NCI-H1105 (cell line): Measurements from ENCODE around the gene UNC13D.
"Not testable (repeated sequence)": the region's sequence is repeated elsewhere in the genome, so short reads cannot be mapped to it uniquely, and the experiment has no call there.

ENCODE experiments used
- DNase-seq: peaks from one replicate; lab custom pipeline; 2025; lab: John Stamatoyannopoulos, UW

The UNC13D gene

DNA sequence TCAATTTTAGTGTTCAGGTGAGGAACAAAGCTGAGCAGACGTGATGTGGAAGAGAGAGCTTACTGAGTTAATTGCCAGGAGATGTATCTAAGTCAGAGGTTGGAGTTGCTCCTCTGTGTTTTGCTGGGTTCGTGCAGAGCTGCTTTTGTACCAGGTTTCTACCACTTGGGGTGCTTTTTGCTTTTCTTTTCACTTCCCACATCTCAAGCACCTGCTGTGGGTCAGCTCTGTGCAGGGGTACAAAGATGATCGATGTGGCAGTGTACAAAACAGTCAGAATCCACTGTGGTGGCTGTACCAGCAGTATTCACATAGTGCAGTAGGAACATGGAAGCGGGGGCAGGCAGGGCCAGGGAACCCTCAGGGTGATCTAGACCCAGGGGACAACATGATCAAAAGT lies 44.8 kb downstream of the UNC13D start:
- DNase-seq: no peak

DNA sequence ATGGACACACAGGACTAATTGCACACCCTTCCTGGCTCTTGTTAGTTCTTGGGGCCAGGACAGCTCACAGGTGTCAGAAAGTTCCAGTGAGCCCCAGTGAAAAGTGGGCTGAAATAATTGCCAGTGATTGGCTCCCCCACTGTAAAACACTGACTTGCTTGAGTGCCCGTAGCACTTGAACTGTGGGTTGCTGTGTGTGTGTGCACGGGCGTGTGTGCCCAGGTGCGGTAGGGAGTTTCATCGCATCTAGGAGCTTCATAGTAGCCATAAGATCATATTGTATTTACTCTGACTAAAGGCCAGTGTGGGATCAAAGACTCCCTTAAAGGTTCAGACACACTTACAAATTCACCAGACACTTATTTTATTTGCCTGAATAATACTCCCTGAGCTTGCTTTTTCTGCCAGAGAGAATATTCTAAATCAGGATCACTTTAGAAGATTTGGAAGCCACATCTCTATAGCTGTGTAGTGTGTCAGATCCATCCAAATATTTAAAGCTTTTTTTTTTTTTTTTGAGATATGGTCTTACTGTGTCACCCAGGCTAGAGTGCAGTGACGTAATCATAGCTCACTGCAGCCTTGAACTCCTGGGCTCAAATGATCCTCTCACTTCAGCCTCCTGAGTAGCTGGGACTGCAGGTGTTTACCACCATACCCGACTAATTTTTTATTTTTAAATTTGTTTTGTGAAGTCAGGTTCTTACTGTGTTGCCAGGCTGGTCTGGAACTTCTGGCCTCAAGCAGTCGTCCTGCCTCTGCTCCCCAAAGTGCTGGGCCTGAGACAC lies 48.2 kb downstream of the UNC13D start:
- no peak for DNase-seq

DNA sequence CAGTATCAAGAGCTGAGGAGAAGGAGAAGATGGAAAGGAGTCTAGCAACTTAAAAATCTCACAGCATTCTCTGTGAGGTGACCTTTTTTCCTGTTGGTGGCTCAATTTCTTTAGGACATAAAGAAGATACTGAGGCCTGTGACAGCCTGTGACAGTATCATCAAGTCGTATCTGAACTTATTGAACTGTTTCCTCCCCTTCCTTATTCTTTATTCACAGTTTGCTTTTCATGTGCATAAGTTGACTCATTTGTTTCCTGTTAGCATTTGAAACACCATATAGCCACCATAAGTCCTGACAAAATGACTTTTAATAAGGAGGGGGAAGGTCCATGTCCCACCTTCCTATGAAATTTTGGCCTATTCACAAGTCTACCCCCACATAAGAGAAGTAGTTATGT lies 50.7 kb downstream of the UNC13D start:
- DNase-seq: no peak

DNA sequence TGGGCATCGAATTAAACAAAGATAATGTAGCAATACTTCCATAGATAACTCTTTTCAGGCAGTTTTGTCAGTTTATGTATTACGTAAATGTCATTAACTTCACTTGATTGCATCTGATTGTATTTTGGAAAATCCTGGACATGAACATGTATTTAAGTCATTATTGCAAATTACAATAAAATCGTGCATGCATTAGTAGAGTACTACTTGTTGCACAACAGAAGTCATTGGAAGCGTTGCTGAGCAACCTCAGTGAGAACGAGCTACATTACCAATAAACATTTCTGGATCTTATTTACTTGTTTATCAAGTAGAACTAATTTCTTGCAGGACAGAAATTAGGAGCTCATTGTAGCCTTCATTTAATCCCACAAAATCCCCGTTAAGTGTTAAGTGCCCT lies 53.0 kb downstream of the UNC13D start:
- no peak for DNase-seq

DNA sequence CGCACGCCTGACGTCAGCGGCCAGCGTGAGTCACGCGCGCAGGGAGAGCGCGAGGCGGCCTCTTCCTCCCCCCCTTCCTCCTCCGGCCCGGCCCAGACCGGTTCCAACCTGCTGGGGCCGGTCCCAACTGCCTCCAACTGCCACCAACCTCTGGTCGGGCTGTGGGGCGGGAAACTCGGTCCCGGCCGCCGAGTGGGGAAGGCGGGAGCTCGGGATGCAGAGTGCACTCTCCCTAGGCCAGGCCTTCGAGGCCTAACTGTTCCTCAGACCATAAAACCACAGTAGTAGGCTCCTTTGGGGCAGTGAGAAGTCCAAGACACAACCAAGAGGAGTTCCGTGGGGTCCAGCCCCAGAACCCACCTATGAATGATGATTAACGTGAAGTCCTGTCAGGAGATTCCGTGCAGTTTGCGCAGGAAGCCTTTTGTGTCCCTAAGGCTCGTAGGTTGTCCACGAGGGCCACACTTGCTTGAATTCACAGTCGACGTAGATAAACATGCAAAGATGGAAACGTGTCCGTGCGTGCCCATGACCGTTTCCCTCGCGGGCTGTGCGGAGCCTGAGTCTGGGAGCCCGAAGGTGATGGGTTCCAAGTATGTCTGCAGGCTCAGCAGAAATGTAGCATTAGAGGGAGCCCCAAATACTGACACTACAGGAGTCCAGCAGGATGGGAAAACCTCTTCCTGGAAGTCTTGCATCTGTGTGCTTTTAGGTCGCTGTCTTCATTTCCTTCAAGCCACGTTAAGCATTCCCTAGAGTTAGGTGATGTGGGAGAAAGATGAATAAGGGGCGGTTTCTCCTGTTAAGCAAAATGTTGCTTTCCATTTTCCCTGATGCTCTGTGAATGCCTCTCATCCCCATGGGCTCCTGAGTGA lies 59.0 kb downstream of the UNC13D start:
- DNase-seq: peak; percentile 81

DNA sequence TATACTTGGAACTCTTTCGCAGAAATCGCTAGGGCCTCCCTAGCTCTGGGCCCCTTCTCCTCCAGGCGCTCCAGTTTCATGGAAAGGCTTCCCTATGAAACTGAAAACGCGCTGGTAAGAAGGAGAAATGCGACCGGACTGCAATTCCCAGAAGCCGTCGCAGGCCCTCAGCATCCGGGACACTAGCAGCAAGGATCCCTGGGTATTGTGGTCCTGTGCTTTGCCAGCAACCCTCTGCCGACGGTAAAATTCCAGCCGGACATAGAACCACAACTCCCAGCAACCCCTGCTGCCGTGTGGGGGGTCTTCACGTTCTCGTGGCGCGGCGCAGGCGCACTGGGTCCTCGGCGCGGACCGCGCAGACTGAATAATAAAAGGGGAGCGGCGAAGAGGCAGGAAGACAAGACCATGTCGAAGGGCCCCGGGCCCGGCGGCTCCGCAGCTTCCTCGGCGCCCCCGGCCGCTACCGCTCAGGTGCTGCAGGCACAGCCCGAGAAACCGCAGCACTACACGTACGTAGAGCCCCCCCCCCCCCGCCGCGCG lies 59.7 kb downstream of the UNC13D start, which contains the start of gene UNK:
Gene UNK, plus strand, starts transcription at position 334 of the 543 bp plus-strand sequence. Its CDS starts 75 bp downstream, at position 409.
- peak; percentile 97 for DNase-seq

DNA sequence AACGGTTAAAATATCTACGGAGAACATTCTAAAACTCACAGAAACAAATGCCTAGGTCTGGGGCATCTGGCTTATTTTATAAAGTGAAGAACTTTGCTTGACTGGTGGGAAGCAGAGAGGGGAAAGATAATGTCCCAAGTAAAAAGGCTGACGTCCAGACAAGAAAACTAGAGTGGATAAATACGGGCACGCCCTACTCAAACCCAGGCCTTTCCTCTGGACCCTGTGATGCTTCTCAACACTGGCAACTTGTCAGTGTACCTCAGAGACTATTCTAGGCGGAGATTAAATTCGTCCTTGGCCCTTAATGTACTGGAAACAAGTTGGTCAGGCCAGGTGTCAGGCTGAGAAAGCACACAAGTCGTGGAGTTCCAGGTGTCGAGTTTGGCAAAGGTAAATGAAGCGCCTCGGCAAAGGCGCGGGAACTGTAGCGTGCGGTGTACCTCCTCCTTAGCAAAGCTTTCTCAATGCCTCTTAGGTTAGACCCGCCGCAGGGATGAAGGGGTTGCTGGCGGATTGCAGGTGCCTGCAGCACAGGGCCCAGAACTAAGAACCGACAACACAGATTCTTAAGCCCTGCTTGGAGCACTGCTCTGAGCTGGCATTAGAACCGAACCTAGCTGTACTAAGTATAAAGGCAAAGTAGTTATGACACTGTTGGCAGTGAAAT lies 60.3 kb downstream of the UNC13D start:
- no peak for DNase-seq

DNA sequence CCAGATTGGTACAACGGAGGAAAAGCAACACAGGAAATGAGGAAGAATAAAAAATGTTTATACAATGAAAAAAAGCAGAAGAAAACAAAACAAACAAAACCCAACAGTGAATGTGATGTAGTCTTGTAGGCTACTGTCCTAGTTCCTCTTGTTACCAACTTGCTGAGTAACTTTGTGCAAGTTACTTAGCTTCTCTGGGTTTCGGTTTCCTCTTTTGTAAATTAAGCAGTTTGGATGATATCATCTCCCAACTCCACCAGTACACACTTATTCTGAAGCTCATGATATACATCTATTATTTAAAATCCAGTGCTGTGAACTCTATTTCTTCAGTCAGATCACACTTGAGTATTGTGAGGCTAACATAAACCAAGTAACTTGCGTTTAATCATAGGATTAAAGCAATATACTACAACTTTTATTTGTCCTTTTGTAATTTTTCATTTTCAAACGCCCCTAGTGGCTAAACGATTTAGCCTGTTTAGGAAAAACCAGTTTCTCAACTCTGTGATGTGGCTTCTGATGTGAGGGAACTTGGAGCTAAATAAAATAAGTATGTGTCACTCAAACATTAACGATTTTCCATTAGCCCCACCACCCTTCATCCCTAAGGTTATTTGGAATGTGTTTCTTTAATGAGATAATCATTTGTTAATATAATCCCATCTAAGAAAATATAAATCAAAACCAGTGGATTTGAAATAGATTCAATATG lies 61.0 kb downstream of the UNC13D start:
- peak; percentile 45 for DNase-seq

DNA sequence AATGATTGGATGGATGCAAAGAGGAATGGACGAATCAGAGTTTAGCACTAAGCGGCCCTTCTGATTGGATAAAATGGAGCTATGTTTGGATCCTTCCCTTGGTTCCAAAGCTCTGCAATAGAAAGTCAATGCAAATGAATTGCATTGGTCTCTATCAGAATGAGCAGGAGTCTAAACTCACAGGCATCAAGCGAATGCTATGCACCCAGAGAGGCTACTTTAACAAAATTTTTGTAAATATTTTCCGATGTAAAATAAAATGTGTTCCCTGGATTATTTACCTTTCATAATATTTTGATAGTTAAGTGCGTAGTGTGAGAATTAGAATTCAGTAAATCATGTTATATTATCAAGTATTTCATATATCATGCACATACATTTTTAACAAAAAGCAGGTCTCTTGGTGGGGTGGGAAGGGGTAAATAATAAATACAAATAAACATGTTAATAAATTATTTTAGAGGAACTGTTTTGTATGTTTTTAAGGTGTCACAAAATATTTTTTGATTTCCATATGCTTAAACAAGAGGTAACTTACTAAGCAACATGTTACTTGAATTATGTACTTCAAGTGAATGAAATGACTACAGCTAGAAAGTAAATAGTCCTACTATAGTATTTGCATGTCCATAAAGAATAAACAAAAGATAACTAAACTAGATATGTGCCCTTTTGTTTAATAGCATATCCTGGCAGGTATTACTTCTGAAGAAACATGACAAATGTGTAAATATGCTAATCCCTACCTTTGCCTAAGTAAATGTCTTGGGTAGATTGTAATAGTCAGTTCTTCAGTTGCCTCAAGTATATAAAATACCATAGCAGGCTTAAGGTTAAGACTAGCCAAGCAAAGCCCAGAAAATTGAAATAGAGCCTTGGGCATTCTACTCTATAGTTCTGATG lies 64.0 kb downstream of the UNC13D start:
- no peak for DNase-seq

DNA sequence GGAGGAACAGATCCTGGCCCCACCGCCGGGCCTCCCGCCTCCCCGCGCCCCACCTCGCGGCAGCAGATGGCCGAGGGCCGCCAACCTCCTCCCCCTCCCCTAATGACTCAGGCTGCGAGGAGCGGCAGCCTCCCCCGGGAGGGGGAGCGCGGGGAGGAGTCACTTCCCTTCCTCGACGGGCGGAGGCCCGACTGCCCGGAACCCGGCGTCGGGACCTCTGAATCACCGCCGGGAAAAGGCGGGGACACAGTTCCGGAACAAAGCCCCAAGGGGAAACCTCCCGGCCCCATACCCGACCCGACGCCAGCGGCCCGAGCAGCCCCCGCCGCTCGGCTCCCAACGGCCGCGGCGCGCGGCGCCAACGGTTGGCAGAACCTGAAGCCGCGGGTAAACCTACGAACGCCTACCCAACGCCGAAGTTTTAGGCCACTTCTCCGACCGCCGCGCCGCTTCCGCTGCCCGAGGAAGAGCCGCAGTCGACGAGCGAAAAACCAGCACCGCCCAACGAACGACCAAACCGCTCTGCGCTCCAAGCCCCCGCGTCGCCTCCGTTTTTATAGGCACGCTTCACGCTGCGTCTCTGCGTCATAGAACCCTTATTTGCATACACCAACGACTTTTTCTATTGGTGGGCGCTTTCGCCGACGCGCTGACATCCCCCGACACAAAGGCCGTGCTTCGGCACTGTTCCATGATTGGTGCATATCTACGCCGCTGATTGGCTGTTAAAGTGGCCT lies 64.8 kb downstream of the UNC13D start:
- peak; percentile 98 for DNase-seq

DNA sequence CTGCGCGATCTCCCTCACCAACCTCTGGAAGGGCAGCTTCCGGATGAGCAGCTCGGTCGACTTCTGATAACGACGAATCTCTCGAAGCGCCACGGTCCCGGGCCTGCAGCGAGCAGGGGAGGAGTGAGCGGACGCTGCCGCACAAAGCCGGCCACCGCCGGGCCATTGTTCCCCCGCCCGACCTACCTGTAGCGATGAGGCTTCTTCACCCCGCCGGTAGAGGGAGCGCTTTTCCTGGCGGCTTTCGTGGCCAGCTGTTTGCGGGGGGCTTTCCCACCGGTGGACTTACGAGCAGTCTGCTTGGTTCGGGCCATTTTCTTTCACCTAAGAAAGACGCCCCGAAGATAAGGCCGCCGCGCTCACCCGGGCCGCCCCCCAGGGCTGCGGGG lies 65.3 kb downstream of the UNC13D start:
- no peak for DNase-seq

DNA sequence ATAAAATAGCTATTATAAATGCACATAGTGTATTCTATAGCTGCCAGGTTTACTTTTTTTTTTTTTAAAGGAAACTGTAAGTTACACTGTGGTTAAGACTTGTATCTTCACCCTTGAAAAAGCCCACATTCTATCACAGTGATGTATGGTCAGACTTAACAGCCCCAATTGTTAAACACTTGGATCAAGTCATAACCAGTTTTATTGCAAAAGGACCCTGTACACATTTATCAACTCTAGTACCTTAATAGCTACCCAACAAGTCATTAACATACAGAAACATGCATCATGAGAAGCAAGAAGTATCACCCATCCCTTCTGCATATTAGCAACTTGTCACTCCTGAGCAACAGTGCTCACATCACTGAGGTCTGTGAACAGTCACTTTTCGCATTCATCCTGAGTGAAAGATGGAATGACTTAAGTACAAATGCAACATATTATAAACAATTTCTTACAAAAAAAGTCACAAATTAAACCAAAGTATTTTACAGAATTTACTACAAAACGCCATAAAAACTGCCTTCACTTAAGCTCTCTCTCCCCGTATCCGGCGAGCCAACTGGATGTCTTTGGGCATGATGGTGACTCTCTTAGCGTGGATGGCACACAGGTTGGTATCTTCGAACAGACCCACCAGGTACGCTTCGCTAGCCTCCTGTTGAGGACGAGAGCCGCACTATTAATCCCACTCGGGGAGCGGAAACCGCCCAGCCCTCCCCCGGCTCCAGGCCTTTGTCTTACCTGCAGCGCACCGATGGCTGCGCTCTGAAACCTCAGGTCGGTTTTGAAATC lies 65.9 kb downstream of the UNC13D start:
- DNase-seq: not testable (repeated sequence)

DNA sequence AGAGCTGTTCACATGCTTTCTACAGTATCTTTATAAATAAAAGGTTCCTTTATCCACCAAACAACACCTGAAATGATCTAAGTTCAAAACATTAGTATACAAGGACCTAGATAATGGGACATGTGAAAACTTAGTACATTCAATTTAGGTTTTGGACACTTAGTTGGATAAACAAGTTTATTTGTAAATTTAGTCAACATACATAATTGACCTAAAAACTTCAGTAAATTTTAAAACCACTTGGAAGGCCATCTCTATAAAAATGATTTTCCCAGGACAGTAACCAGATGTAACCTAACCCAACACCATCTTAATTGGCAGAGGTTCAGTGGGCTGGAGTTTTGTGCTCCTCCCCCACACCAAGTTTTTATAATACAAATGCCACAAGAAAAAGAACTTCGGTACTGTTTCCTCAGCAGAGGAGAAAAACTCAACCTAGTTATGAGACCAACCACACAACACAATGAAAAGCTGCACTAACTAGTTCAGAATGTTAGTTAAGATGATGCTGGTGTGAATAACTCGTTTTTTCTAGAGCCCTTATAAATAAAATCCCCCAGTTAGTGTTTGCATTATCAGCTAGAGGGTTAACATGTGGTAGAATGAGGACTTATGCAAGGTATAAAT lies 66.8 kb downstream of the UNC13D start:
- DNase-seq: no peak
